CD4-positive, alpha-beta T cell treated with Interleukin-15 for 4 hours (primary cell): ENCODE results near the gene RECQL.
"Not testable (repeated sequence)": the region's sequence is repeated elsewhere in the genome, so short reads cannot be mapped to it uniquely, and the experiment has no call there.

Source experiments
- DNase-seq: peaks from one replicate; pipeline ENCODE4 v3.0.0-alpha.2; 2020; ENCODE audit warnings: low spot score

The RECQL gene

GRCh38 chr12:21419009-21419699 lies 82.3 kb downstream of the RECQL start:
- not testable (repeated sequence) for DNase-seq
